GM18870 (cell line): ENCODE data around the gene PCBP3.

Source experiments
- ATAC-seq: cut with Tn5 transposase; IDR thresholded peaks from one replicate; pipeline ENCODE4 v1.9.1; 2021; ENCODE audit warnings: moderate library complexity; ENCODE audit not compliant: unreplicated experiment

Gene PCBP3

GRCh38 chr21:45747802-45748445 lies 104.4 kb downstream of the PCBP3 start:
- no peak for ATAC-seq

- no peak for ATAC-seq
Observed at GRCh38 chr21:45748593-45748992, 105.1 kb downstream of the PCBP3 start.

- no peak for ATAC-seq
Observed at GRCh38 chr21:45749974-45750373, 106.4 kb downstream of the PCBP3 start.

- no peak for ATAC-seq
Observed at GRCh38 chr21:45750936-45751335, 107.4 kb downstream of the PCBP3 start.

GRCh38 chr21:45753445-45753844 lies 109.9 kb downstream of the PCBP3 start:
- no peak for ATAC-seq

GRCh38 chr21:45756029-45756428 lies 112.5 kb downstream of the PCBP3 start:
- ATAC-seq, result no peak

GRCh38 chr21:45756669-45757068 lies 113.1 kb downstream of the PCBP3 start:
- ATAC-seq, result no peak

GRCh38 chr21:45761704-45762103 lies 118.2 kb downstream of the PCBP3 start:
- ATAC-seq, result no peak

- no peak for ATAC-seq
Observed at GRCh38 chr21:45763074-45763473, 119.5 kb downstream of the PCBP3 start.

GRCh38 chr21:45763506-45763905 lies 120.0 kb downstream of the PCBP3 start:
- ATAC-seq, result no peak

GRCh38 chr21:45764792-45765191 lies 121.3 kb downstream of the PCBP3 start:
- no peak for ATAC-seq

GRCh38 chr21:45765375-45765774 lies 121.8 kb downstream of the PCBP3 start:
- no peak for ATAC-seq

- no peak for ATAC-seq
Observed at GRCh38 chr21:45766055-45766454, 122.5 kb downstream of the PCBP3 start.

GRCh38 chr21:45766501-45766900 lies 123.0 kb downstream of the PCBP3 start:
- no peak for ATAC-seq

GRCh38 chr21:45767071-45768006 lies 123.8 kb downstream of the PCBP3 start:
- no peak for ATAC-seq

- ATAC-seq, result no peak
Observed at GRCh38 chr21:45768011-45768739, 124.7 kb downstream of the PCBP3 start.

- ATAC-seq, result no peak
Observed at GRCh38 chr21:45768740-45769048, 125.2 kb downstream of the PCBP3 start.

GRCh38 chr21:45769294-45769693 lies 125.8 kb downstream of the PCBP3 start:
- no peak for ATAC-seq

- no peak for ATAC-seq
Observed at GRCh38 chr21:45769896-45770295, 126.4 kb downstream of the PCBP3 start.

- no peak for ATAC-seq
Observed at GRCh38 chr21:45772180-45772579, 128.7 kb downstream of the PCBP3 start.

- ATAC-seq, result no peak
Observed at GRCh38 chr21:45774291-45774690, 130.8 kb downstream of the PCBP3 start.

- ATAC-seq, result no peak
Observed at GRCh38 chr21:45776971-45777370, 133.4 kb downstream of the PCBP3 start.
